Stimulated activated memory B cell treated with anti-CD40 and anti-IgM and Interleukin-4, amounts not matched to agents 10 μg/mL and 1 μg/mL and 100 μg/mL, for 72 hours (primary cell): ENCODE measurements around the gene GSTA3.
"Not testable (repeated sequence)": the region's sequence is repeated elsewhere in the genome, so short reads cannot be mapped to it uniquely, and the experiment has no call there.

Experiments used
- ATAC-seq: fragments of 150-1000 bp; cut with Tn5 transposase; 2 replicates; pipeline ENCODE4 v1.10.0; 2021
- H3K27ac Mint-ChIP-seq: one replicate; pipeline ENCODE4 v1.8.0; 2022; ENCODE audit warnings: mild to moderate bottlenecking, mixed read lengths
- H3K27me3 Mint-ChIP-seq: one replicate; pipeline ENCODE4 v1.8.0; 2022; ENCODE audit warnings: mixed read lengths
- H3K36me3 Mint-ChIP-seq: one replicate; pipeline ENCODE4 v1.8.0; 2022; ENCODE audit warnings: mixed read lengths
- H3K4me1 Mint-ChIP-seq: one replicate; pipeline ENCODE4 v1.8.0; 2022; ENCODE audit warnings: mixed read lengths
- H3K4me3 Mint-ChIP-seq: one replicate; pipeline ENCODE4 v1.8.0; 2022; ENCODE audit warnings: mild to moderate bottlenecking, moderate library complexity, mixed read lengths
- H3K9me3 Mint-ChIP-seq: one replicate; pipeline ENCODE4 v1.8.0; 2022; ENCODE audit warnings: mixed read lengths

GSTA3 gene

GRCh38 chr6:52890018-52890417 lies 19.5 kb downstream of the GSTA3 start:
- Mint-ChIP-seq H3K27ac (no peak overlapping the region), H3K36me3 (no peaks in the 10 kb centered on the region), H3K9me3 (no peaks in the 10 kb centered on the region), H3K4me1 (no peaks in the 10 kb centered on the region), H3K27me3 (no peaks in the 10 kb centered on the region), H3K4me3 (no peak overlapping the region)
- ATAC-seq: no peak

DNA sequence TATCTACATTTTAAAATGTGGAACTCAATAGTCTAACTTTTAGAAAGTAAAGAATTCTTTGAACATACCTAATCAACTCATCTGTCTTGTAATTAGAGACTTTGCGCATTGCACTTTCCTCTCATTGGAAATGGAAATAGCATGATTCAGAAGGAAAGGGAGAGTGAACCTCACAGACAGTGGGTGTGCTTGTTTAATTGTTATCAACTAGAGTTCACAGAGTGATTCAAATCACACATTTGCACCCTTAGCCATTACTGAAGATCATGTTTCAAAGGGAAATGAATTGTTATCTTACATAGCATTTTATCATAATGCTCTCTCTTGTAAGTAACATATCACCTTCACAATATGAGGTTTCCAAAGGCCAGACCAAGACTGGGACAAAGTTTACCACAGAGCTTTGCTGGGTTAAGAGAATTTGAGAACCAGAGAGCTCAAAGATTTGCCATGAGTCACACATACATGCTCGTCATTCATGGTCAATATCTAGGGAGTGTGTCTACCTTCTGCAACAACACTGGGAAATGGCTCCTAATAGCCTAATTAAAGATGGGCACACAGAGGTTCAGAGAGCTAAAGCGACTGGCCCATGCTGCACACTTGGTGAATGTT lies 21.5 kb downstream of the GSTA3 start:
- no peaks in the 10 kb centered on the region for H3K36me3 Mint-ChIP-seq
- no peaks in the 10 kb centered on the region for H3K9me3 Mint-ChIP-seq
- H3K27me3 Mint-ChIP-seq: no peaks in the 10 kb centered on the region
- H3K4me1 Mint-ChIP-seq: no peaks in the 10 kb centered on the region
- no peak for ATAC-seq
- no peak overlapping the region for H3K27ac Mint-ChIP-seq
- H3K4me3 Mint-ChIP-seq: no peak overlapping the region

DNA sequence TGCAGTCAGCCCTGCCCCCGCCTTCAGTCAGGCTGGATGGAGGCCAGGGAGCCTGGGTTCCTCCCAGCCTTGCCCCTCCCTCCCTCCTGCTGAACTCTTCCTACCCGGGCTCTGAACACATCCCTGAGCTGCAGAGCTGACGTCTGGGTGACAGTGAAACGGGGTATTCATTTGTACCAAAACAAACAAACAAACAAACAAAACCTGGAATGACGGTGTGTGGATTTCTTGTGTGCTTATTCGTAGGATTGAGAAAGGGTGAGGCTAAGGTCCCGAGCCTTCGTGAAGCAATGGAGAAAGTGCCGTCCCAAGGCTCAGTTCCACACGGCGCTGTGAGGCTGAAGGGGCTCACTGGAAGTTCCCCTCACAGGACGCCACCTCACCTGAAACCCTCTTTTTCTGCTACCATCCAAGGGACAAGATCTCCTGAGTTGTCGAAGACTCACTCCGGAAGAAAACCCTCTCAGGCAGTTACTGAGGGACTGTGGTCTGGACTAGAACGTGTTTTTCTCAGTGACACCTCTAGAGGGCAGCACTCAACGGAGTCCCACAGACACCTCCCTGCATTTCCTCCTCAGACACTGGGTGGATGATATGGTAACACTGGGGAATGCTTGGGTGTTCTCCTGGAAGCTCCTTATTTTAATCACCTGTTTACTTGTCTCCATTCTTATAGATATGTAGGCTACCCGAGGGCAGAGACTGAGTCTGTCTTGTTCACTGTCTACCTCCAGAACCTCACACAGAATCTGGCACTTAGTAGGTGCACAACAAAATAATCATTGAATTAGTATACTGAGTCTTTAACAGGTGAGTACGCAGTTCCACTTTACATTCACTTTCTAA lies 27.3 kb downstream of the GSTA3 start:
- no peaks in the 10 kb centered on the region for H3K9me3 Mint-ChIP-seq
- H3K27me3 Mint-ChIP-seq: no peaks in the 10 kb centered on the region
- ATAC-seq: peak; percentile 94
- H3K36me3 Mint-ChIP-seq: no peaks in the 10 kb centered on the region
- peaks cover 6% of the 10 kb centered on the region for H3K4me1 Mint-ChIP-seq
- peak overlapping the region; percentile 81 for H3K27ac Mint-ChIP-seq
- peak overlapping the region; percentile 82 for H3K4me3 Mint-ChIP-seq

GRCh38 chr6:52881662-52881995 lies 27.9 kb downstream of the GSTA3 start:
- Mint-ChIP-seq H3K27ac (peak overlapping the region; percentile 81), H3K4me1 (peaks cover 6% of the 10 kb centered on the region), H3K4me3 (peak overlapping the region; percentile 82), H3K9me3 (no peaks in the 10 kb centered on the region), H3K36me3 (no peaks in the 10 kb centered on the region), H3K27me3 (no peaks in the 10 kb centered on the region)
- no peak for ATAC-seq

DNA sequence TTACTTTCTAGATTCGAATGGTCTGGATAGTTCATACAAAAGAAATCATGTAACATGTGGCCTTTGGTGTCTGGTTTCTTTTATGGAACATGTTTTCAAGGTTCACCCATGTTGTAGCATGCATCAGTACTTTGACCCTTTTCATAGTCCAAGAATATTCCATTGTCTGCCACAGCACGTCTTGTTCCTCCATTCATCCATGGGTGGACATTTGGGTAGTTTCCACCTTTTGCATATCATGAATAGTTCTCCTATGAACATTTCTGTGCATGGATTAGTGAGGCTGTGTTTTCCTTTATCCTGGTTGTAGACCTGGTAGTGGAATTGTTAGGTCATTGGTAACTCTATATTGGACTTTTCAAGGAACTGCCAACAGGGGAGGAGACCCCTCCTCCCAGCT lies 31.7 kb downstream of the GSTA3 start:
- ATAC-seq: no peak
- Mint-ChIP-seq H3K36me3 (no peaks in the 10 kb centered on the region), H3K27me3 (peaks cover 9% of the 10 kb centered on the region), H3K4me3 (no peak overlapping the region), H3K9me3 (no peaks in the 10 kb centered on the region), H3K27ac (no peak overlapping the region), H3K4me1 (peaks cover 6% of the 10 kb centered on the region)

GRCh38 chr6:52877168-52877567 lies 32.3 kb downstream of the GSTA3 start:
- peaks cover 5% of the 10 kb centered on the region for H3K4me1 Mint-ChIP-seq
- no peak overlapping the region for H3K27ac Mint-ChIP-seq
- peaks cover 9% of the 10 kb centered on the region for H3K27me3 Mint-ChIP-seq
- H3K9me3 Mint-ChIP-seq: no peaks in the 10 kb centered on the region
- no peak overlapping the region for H3K4me3 Mint-ChIP-seq
- ATAC-seq: no peak
- no peaks in the 10 kb centered on the region for H3K36me3 Mint-ChIP-seq

DNA sequence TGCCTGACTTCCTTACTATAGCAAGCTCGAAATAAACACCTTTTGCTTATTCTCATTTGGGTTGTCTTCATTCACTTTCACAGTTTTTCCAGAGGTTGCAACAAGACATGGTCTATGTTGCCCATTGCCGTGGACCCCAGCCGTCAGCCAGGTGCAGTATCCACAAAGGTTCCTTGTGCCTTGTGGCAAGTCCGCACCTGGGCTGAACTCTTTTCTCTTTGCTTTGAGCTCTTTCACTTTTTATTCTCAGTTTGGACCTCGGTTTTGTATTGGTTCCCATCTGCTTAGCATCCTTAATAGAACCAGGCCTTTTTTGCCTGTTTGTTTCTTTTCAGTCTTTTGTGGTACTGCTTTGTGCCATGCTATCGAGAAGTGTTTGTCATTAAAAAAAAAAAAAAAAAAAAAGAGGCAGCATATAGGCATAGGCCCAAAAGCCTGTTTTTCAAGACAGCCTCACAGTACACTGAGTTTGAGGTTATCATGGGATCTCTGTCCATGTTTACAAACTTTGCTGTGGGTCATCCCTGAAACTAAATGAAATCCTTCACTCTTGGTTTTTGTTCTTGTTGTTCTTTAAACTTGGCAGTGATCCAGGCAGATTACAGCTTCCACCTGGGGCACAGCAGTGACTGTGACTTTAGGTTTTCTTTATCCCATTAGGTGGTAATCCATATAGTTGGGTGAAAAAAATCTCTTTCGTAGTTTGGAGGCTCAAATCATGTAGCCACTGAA lies 33.3 kb downstream of the GSTA3 start:
- Mint-ChIP-seq H3K4me1 (no peaks in the 10 kb centered on the region), H3K27me3 (peaks cover 14% of the 10 kb centered on the region), H3K36me3 (no peaks in the 10 kb centered on the region), H3K27ac (no peak overlapping the region), H3K4me3 (no peak overlapping the region), H3K9me3 (no peaks in the 10 kb centered on the region)
- ATAC-seq: no peak

- Mint-ChIP-seq H3K4me3 (no peak overlapping the region), H3K27ac (no peak overlapping the region), H3K36me3 (no peaks in the 10 kb centered on the region), H3K27me3 (peaks cover 20% of the 10 kb centered on the region), H3K9me3 (no peaks in the 10 kb centered on the region), H3K4me1 (no peaks in the 10 kb centered on the region)
- ATAC-seq: no peak
Measured at GRCh38 chr6:52872031-52872430, 37.5 kb downstream of the GSTA3 start.

GRCh38 chr6:52871621-52872020 lies 37.9 kb downstream of the GSTA3 start:
- Mint-ChIP-seq H3K27me3 (peaks cover 20% of the 10 kb centered on the region), H3K4me1 (no peaks in the 10 kb centered on the region), H3K9me3 (no peaks in the 10 kb centered on the region), H3K36me3 (no peaks in the 10 kb centered on the region), H3K4me3 (no peak overlapping the region), H3K27ac (no peak overlapping the region)
- ATAC-seq: no peak

GRCh38 chr6:52870335-52871091 lies 39.0 kb downstream of the GSTA3 start:
- not testable (repeated sequence) for H3K9me3 Mint-ChIP-seq, ATAC-seq, H3K27ac Mint-ChIP-seq, H3K4me3 Mint-ChIP-seq, H3K36me3 Mint-ChIP-seq, H3K4me1 Mint-ChIP-seq
- H3K27me3 Mint-ChIP-seq: peaks cover 20% of the 10 kb centered on the region

DNA sequence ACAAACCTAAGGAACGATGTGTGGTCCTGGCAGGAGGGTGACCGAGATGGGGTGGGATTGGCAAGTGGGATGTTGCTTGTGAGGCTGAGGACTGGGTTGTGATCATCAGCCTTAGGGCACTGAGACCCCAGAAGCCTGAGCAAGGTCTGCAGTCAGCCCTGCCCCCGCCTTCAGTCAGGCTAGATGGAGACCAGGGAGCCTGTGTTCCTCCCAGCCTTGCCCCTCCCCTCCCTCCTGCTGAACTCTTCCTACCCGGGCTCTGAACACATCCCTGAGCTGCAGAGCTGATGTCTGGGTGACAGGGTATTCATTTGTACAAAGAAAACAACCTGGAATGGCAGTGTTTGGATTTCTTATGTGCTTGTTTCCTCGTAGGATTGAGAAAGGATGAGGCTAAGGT lies 40.6 kb downstream of the GSTA3 start:
- peaks cover 27% of the 10 kb centered on the region for H3K27me3 Mint-ChIP-seq
- not testable (repeated sequence) for H3K4me1 Mint-ChIP-seq, H3K4me3 Mint-ChIP-seq, H3K27ac Mint-ChIP-seq, H3K9me3 Mint-ChIP-seq, H3K36me3 Mint-ChIP-seq
- ATAC-seq: peak; percentile 39

- H3K4me3 Mint-ChIP-seq: no peak overlapping the region
- H3K9me3 Mint-ChIP-seq: no peaks in the 10 kb centered on the region
- no peak for ATAC-seq
- no peaks in the 10 kb centered on the region for H3K36me3 Mint-ChIP-seq
- H3K4me1 Mint-ChIP-seq: no peaks in the 10 kb centered on the region
- H3K27ac Mint-ChIP-seq: no peak overlapping the region
- peaks cover 23% of the 10 kb centered on the region for H3K27me3 Mint-ChIP-seq
Measured at GRCh38 chr6:52868240-52868639, 41.3 kb downstream of the GSTA3 start.

DNA sequence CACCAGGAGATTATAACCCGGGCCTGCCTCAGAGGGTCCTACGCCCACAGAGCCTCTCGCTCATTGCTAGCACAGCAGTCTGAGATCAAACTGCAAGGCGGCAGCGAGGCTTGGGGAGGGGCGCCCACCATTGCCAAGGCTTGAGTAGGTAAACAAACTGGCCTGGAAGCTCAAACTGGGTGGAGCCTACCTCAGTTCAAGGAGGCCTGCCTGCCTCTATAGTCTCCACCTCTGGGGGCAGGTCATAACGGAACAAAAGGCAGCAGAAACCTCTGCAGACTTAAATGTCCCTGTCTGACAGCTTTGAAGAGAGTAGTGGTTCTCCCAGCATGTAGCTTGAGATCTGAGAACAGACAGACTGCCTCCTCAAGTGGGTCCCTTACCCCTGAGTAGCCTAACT lies 48.3 kb downstream of the GSTA3 start:
- not testable (repeated sequence) for H3K4me3 Mint-ChIP-seq, H3K4me1 Mint-ChIP-seq, H3K9me3 Mint-ChIP-seq, H3K36me3 Mint-ChIP-seq, H3K27ac Mint-ChIP-seq, ATAC-seq
- H3K27me3 Mint-ChIP-seq: peaks cover 51% of the 10 kb centered on the region

DNA sequence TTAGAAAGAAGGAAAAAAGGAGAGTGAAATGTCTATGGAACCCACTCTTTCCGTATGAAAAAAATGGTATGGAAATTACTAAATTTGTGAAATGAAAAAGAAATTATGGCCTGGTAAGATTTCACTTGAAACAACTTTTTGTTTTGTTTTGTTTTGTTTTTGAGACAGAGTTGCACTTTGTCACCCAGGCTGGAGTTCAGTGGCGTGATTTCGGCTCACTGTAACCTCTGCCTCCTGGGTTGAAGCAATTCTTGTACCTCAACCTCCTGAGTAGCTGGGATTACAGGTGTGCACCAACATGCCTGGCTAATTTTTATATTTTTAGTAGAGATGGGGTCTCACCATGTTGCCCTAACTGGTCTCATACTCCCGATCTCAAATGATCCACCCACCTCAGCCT lies 51.1 kb downstream of the GSTA3 start:
- H3K4me1 Mint-ChIP-seq: no peaks in the 10 kb centered on the region
- no peak overlapping the region for H3K27ac Mint-ChIP-seq
- no peak for ATAC-seq
- peaks cover 69% of the 10 kb centered on the region for H3K27me3 Mint-ChIP-seq
- H3K9me3 Mint-ChIP-seq: no peaks in the 10 kb centered on the region
- H3K4me3 Mint-ChIP-seq: no peak overlapping the region
- H3K36me3 Mint-ChIP-seq: no peaks in the 10 kb centered on the region

DNA sequence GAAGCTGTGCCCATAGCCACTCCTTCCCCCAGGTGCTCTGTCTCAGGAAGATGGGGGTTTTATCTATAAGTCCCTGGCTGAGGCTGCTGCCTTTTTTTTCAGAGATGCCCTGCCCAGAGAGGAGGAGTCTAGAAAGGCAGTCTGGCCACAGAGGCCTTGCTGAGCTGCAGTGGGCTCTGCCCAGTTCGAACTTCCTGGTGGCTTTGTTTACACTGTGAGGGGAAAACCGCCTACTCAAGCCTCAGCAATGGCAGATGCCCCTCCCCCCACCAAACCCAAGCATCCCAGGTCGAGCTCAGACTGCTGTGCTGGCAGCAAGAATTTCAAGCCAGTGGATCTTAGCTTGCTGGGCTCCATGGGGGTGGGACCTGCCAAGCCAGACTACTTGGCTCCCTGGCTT lies 53.4 kb downstream of the GSTA3 start:
- not testable (repeated sequence) for ATAC-seq, H3K9me3 Mint-ChIP-seq, H3K4me1 Mint-ChIP-seq, H3K36me3 Mint-ChIP-seq, H3K4me3 Mint-ChIP-seq, H3K27ac Mint-ChIP-seq
- H3K27me3 Mint-ChIP-seq: peaks cover 80% of the 10 kb centered on the region
